GM21529 (cell line): Measurements from ENCODE around the gene FBXO2.
"Not testable (repeated sequence)": the region's sequence is repeated elsewhere in the genome, so short reads cannot be mapped to it uniquely, and the experiment has no call there.

ENCODE experiments used
- ATAC-seq: cut with Tn5 transposase; IDR thresholded peaks from one replicate; pipeline ENCODE4 v1.9.1; 2021; ENCODE audit not compliant: unreplicated experiment

The FBXO2 gene

GRCh38 chr1:11634365-11635192, 19.6 kb downstream of the FBXO2 start:
- no peak for ATAC-seq

- no peak for ATAC-seq
These were observed 24.8 kb downstream of the FBXO2 start for GRCh38 chr1:11629184-11630016.

GRCh38 chr1:11628767-11629166, 25.5 kb downstream of the FBXO2 start:
- no peak for ATAC-seq

GRCh38 chr1:11626551-11626950, 27.7 kb downstream of the FBXO2 start:
- no peak for ATAC-seq

GRCh38 chr1:11623702-11624101, 30.5 kb downstream of the FBXO2 start:
- ATAC-seq: no peak

- ATAC-seq: no peak
These were observed 31.8 kb downstream of the FBXO2 start for GRCh38 chr1:11622398-11622797.

GRCh38 chr1:11620924-11621323, 33.3 kb downstream of the FBXO2 start:
- ATAC-seq: no peak

GRCh38 chr1:11620405-11620804, 33.8 kb downstream of the FBXO2 start:
- ATAC-seq: no peak

GRCh38 chr1:11617741-11618140, 36.5 kb downstream of the FBXO2 start:
- ATAC-seq: no peak

- no peak for ATAC-seq
These were observed 36.9 kb downstream of the FBXO2 start for GRCh38 chr1:11617314-11617713.

- no peak for ATAC-seq
These were observed 37.5 kb downstream of the FBXO2 start for GRCh38 chr1:11616766-11617165.

GRCh38 chr1:11615090-11615489, 39.1 kb downstream of the FBXO2 start:
- no peak for ATAC-seq

GRCh38 chr1:11613347-11613746, 40.9 kb downstream of the FBXO2 start:
- ATAC-seq: no peak

- no peak for ATAC-seq
These were observed 42.4 kb downstream of the FBXO2 start for GRCh38 chr1:11611638-11612327.

- no peak for ATAC-seq
These were observed 43.5 kb downstream of the FBXO2 start for GRCh38 chr1:11610629-11611180.

GRCh38 chr1:11609378-11609777, 44.9 kb downstream of the FBXO2 start:
- not testable (repeated sequence) for ATAC-seq

GRCh38 chr1:11608596-11609130, 45.6 kb downstream of the FBXO2 start:
- not testable (repeated sequence) for ATAC-seq

- no peak for ATAC-seq
These were observed 47.5 kb downstream of the FBXO2 start for GRCh38 chr1:11606775-11607174.

- no peak for ATAC-seq
These were observed 51.2 kb downstream of the FBXO2 start for GRCh38 chr1:11602981-11603380.

GRCh38 chr1:11602424-11602823, 51.8 kb downstream of the FBXO2 start:
- no peak for ATAC-seq

GRCh38 chr1:11600836-11601235, 53.4 kb downstream of the FBXO2 start:
- no peak for ATAC-seq
